CD4-positive, alpha-beta T cell treated with Interleukin-10 for 1 hour (primary cell): ENCODE data around the gene RFC2.

ENCODE experiments used
- DNase-seq: peaks from one replicate; pipeline ENCODE4 v3.0.0-alpha.2; 2020

RFC2 gene

DNA sequence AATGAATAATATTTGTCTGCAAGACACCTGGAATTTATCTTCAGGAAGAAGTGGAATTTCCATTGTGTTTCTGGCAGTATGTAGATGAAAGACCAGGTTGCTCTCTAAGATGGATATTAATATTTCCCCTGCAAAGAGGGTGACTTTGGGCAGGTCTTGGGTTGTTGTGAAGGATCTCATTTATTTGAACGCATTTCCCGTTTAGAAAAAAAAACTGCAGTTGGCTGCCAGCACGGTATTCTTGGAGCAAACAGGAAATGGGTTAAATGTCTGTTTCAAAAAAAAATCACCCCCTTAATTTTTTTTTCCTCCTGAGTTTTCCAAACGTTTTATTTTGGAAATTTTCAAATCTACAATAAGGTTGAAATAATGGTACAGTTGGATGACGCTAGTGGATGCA is 68.6 kb downstream of the RFC2 start:
- no peak for DNase-seq

GRCh38 chr7:74185016-74185415 is 69.2 kb downstream of the RFC2 start:
- no peak for DNase-seq

- DNase-seq = peak; percentile 47
Measured at GRCh38 chr7:74183653-74184450, 70.3 kb downstream of the RFC2 start.

GRCh38 chr7:74183142-74183541 is 71.1 kb downstream of the RFC2 start:
- no peak for DNase-seq

DNA sequence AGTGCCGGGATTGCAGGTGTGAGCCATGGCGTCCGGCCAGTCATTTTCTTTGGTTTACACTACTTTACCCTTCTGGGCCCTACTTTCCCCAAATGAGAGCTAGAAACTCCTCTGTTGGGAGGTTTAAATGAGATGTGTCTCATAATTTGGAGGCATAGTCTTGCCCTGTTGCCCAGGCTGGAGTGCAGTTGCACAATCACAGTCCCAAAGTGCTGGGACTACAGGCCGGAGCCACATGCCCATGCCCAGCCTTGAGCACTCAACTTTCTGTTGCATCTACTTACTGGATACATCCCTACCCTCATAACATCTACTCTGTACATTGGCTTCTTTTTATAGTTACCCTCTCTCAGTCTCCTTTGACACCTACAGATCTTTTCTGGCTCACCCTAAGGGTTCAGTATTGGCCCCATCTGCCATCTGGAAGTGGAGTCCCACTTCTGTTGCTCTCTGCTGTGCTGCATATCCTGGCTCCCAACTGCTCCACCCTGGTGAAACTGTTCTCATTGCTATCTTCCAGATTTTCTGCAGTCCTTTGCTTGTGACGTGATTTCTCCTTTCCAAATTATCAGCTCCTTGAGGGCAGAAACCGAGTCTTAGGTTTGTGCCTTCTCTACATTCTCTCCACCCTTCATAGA is 71.6 kb downstream of the RFC2 start:
- DNase-seq = no peak

DNA sequence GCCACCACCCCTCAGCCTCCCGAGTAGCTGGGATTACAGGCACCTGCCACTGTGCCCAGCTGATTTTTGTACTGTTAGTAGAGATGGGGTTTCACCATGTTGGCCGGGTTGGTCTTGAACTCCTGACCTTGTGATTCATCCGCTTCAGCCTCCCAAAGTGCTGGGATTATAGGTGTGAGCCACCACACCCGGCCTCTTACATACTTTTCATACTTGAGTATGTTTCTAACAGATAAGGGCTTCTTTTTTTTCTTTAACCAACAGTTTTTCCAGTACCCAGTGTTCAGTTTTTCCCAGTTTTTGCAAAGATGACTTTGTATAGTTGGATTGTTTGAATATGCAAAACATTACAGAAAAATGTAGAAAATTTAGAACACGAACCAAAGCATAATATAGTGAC is 72.4 kb downstream of the RFC2 start:
- no peak for DNase-seq
